Measurements from ENCODE around the gene SMAD6. TPM values are rescaled to one million over a fixed set of nuclear protein-coding genes. Genes with fewer than 3 reads are reported as not detected.

Gene SMAD6
- total RNA-seq, 2 donors from 2014 or later = 0.31 to 0.35 TPM

GRCh38 chr15:66708389-66708788 is 6.4 kb downstream of the SMAD6 start:
- ATAC-seq (replicated peaks in 1 of 2) (no peak), DNase-seq (no peak)
- H3K4me3 Mint-ChIP-seq = no peak overlapping the region
- H3K27me3 Mint-ChIP-seq (ENCODE audit: low read depth) = peaks cover 18% of the 10 kb centered on the region
- H3K4me1 Mint-ChIP-seq (ENCODE audit: low read depth) = no peaks in the 10 kb centered on the region
- no peaks in the 10 kb centered on the region for H3K36me3 Mint-ChIP-seq (ENCODE audit: insufficient read depth in 2 of 2)
- no peak overlapping the region for H3K27ac Mint-ChIP-seq
- H3K9me3 Mint-ChIP-seq = no peaks in the 10 kb centered on the region

DNA sequence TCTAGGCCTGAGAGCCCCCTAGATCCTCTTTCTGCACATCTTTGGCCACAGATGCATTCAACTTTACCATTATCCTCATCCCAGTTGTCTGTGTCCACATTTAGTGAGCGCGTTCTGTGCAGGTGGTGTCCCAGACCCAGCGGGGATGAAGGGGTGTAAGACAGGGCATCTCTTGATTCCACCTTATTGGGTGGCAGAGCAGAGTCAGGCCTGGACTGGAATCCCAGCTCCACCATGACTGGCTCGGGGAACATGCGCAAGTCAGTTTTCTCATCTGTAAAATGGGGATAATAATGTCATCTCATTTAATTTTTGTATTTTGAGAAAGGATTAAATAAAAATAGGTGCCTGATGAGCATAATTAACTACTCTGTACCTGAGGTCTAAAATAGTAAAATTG is 7.8 kb downstream of the SMAD6 start:
- Mint-ChIP-seq H3K4me1 (ENCODE audit: low read depth) (no peaks in the 10 kb centered on the region), H3K27me3 (ENCODE audit: low read depth) (peaks cover 9% of the 10 kb centered on the region), H3K9me3 (no peaks in the 10 kb centered on the region), H3K27ac (no peak overlapping the region), H3K36me3 (ENCODE audit: insufficient read depth in 2 of 2) (no peaks in the 10 kb centered on the region), H3K4me3 (no peak overlapping the region)
- ATAC-seq (replicated peaks in 1 of 2) (no peak), DNase-seq (no peak)

GRCh38 chr15:66711260-66711659 is 9.2 kb downstream of the SMAD6 start:
- no peak overlapping the region for H3K4me3 Mint-ChIP-seq
- DNase-seq (no peak), ATAC-seq (replicated peaks in 1 of 2) (no peak)
- no peaks in the 10 kb centered on the region for H3K9me3 Mint-ChIP-seq
- no peaks in the 10 kb centered on the region for H3K27me3 Mint-ChIP-seq (ENCODE audit: low read depth)
- no peak overlapping the region for H3K27ac Mint-ChIP-seq
- H3K36me3 Mint-ChIP-seq (ENCODE audit: insufficient read depth in 2 of 2) = no peaks in the 10 kb centered on the region
- H3K4me1 Mint-ChIP-seq (ENCODE audit: low read depth) = no peaks in the 10 kb centered on the region

- Mint-ChIP-seq H3K4me3 (no peak overlapping the region), H3K27me3 (ENCODE audit: low read depth) (no peaks in the 10 kb centered on the region), H3K9me3 (no peaks in the 10 kb centered on the region), H3K4me1 (ENCODE audit: low read depth) (no peaks in the 10 kb centered on the region), H3K27ac (no peak overlapping the region), H3K36me3 (ENCODE audit: insufficient read depth in 2 of 2) (no peaks in the 10 kb centered on the region)
- DNase-seq (no peak), ATAC-seq (replicated peaks in 1 of 2) (no peak)
Measured at GRCh38 chr15:66711862-66712261, 9.8 kb downstream of the SMAD6 start.

DNA sequence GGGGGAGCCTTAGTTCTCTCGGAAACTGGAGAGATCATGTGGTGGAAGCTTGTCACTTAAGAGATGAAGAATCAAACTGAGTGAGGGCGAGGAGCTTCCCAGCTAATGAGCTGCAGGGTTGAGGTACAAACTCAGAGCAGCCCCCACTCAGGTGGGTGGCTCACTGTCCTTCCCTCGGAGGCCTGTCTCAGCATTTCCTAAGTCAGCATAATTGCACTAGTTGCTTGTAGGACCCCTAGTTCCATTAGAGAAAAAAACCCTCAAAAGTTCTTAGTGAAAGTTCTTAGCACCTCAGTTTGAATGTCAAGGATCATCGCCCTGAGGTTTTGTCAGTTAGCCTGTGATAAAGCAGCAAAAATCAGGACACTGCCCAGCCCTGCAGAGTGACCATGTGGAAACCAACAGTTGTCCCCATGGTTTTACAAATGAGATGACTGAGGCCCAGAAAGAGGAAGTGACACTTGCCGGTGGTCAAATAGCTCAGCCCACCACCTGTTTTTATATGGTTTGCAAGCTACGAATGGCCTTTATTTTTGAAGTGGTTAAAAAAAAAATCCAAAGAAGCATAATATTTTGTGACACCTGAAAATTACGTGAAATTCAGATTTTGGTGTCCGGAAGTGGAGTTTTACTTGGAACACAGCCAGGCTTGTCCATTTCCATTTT is 11.9 kb downstream of the SMAD6 start:
- no peak for ATAC-seq (replicated peaks in 1 of 2)
- Mint-ChIP-seq H3K4me3 (no peak overlapping the region), H3K27ac (no peak overlapping the region), H3K27me3 (ENCODE audit: low read depth) (no peaks in the 10 kb centered on the region), H3K9me3 (no peaks in the 10 kb centered on the region), H3K36me3 (ENCODE audit: insufficient read depth in 2 of 2) (no peaks in the 10 kb centered on the region), H3K4me1 (ENCODE audit: low read depth) (no peaks in the 10 kb centered on the region)
- DNase-seq = no peak

DNA sequence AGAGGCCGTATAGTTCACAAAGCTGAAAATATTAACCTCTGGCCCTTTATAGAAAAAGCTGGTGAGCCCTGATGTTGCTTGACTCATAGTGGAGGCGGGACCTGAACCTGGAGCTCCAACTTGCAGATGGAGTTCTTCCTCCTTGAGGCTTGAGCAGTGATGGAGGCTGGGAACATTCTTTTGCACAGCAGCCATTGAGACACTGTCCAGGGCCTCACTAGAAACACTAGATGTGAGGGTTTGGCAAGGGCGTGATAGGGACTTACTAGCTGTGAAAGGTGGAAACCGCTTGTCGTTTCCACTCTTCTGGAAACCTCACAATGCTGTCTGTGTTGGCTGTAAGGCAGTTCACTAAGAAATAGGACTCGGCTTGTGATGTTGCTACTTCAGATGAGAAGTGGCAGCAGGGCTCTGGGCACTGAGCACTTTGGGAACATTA is 12.5 kb downstream of the SMAD6 start:
- ATAC-seq (replicated peaks in 1 of 2) = no peak
- no peak overlapping the region for H3K4me3 Mint-ChIP-seq
- H3K27me3 Mint-ChIP-seq (ENCODE audit: low read depth) = no peaks in the 10 kb centered on the region
- H3K4me1 Mint-ChIP-seq (ENCODE audit: low read depth) = no peaks in the 10 kb centered on the region
- H3K27ac Mint-ChIP-seq = no peak overlapping the region
- no peak for DNase-seq
- no peaks in the 10 kb centered on the region for H3K36me3 Mint-ChIP-seq (ENCODE audit: insufficient read depth in 2 of 2)
- H3K9me3 Mint-ChIP-seq = no peaks in the 10 kb centered on the region

DNA sequence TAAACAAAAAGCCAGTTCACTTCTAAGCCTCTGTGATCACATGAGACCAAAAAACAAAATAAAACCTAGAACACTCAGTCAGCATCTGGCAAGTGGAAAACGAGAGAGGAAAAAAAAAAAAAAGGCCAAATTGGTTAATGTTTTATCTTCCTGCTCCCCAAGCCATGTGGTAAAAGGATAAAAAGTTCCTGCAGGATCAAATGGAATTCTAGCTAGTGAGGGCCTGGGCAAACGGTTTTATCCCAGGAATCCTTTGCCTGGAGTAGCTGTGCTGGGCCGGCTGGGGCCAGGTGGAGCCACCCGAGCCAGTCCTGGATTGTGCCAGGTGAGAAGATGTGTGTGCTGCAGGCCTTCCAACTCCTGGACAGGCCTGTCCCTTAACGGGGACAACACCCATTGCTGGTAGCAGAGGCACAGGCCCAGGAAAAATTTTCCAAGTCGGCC is 13.2 kb downstream of the SMAD6 start:
- Mint-ChIP-seq H3K36me3 (ENCODE audit: insufficient read depth in 2 of 2) (no peaks in the 10 kb centered on the region), H3K4me3 (no peak overlapping the region), H3K9me3 (no peaks in the 10 kb centered on the region), H3K4me1 (ENCODE audit: low read depth) (peaks cover 3% of the 10 kb centered on the region), H3K27ac (no peak overlapping the region), H3K27me3 (ENCODE audit: low read depth) (no peaks in the 10 kb centered on the region)
- no peak for ATAC-seq (replicated peaks in 1 of 2)
- no peak for DNase-seq

DNA sequence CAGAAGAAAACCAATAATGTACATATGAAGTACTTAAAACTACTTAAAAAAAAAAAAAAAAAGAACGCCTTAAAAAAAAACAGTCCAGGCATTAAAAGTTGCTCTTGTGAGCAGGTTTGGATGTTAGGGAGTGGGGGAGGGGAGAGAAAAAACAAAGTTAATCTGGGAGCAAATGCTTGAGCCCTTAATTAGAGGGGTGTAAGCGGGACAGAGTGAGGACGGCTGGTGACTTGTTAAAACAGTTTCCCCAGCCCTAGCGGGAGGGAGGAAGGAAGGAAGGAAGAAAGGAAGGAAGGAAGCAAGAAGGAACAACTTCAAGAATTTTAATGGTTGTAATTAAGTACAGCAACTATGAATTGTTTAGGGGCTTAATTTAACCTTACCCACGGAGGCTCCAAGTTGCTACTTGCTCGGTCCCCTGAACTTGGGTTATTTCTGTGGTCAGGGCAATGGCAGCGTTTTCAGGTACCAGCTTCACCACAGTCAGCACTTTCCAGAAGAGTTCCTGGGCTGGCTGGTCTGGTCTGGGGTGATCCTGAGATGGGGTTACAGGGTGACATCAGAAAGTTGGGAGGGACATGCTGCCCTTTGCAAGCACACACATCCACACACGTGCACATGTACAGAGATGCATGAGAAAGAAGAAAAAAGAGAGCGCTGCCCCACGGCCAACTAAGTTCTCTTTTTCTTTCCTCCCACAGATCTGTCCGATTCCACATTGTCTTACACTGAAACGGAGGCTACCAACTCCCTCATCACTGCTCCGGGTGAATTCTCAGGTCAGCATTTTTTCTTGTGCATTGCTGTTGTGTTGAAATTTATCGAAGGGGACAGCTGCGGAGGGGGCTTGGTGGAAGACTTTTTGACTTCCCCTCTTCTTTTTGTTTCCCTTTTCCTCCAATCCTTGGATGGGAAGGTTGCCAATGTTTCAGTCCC is 14.0 kb downstream of the SMAD6 start:
- ATAC-seq (replicated peaks in 1 of 2) (no peak), DNase-seq (no peak)
- H3K4me1 Mint-ChIP-seq (ENCODE audit: low read depth) = peaks cover 10% of the 10 kb centered on the region
- H3K4me3 Mint-ChIP-seq = no peak overlapping the region
- no peaks in the 10 kb centered on the region for H3K36me3 Mint-ChIP-seq (ENCODE audit: insufficient read depth in 2 of 2)
- no peak overlapping the region for H3K27ac Mint-ChIP-seq
- H3K27me3 Mint-ChIP-seq (ENCODE audit: low read depth) = no peaks in the 10 kb centered on the region
- H3K9me3 Mint-ChIP-seq = no peaks in the 10 kb centered on the region

- Mint-ChIP-seq H3K27ac (no peak overlapping the region), H3K4me3 (no peak overlapping the region), H3K9me3 (no peaks in the 10 kb centered on the region), H3K4me1 (ENCODE audit: low read depth) (peaks cover 16% of the 10 kb centered on the region), H3K36me3 (ENCODE audit: insufficient read depth in 2 of 2) (no peaks in the 10 kb centered on the region), H3K27me3 (ENCODE audit: low read depth) (no peaks in the 10 kb centered on the region)
- DNase-seq (no peak), ATAC-seq (replicated peaks in 1 of 2) (no peak)
Measured at GRCh38 chr15:66716656-66717020, 14.6 kb downstream of the SMAD6 start.

DNA sequence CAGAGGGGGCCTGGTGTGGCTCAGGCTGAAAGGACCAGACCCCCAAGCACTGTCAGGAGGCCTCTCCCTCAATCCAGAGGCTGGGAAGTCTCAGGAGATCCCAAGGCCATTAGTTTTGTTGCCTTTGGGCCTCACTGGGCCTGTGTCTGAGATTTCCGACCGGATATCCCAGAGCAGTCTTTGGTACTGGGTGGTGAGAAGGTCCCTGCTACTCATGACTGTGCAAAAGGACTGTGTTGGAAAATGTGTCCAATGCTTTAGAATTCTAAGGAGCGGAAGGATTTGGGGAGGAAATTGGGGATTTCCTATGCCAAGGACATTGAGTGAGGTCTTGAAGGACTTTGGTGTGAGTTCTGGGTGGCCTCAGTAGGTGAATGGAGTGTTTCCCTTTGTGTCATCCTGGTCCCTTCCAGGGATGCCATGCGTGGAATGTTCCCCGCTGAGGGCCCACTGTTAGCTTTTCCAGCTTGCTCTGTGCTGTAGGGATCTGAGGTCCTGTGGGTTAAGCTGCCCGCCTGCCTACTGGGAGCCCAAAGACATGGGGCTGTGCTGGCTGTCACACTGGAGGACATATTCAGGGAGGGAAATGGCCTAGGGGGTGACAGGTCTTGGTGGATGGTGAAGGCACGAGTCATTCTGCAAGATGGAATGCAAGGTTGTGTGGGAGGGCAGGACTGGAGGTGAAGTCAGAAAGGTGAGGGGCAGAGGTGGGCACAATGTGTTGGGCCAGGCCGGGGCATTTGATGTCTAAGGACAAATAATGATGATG is 16.4 kb downstream of the SMAD6 start:
- Mint-ChIP-seq H3K4me3 (no peak overlapping the region), H3K27me3 (ENCODE audit: low read depth) (no peaks in the 10 kb centered on the region), H3K36me3 (ENCODE audit: insufficient read depth in 2 of 2) (no peaks in the 10 kb centered on the region), H3K27ac (no peak overlapping the region), H3K4me1 (ENCODE audit: low read depth) (peaks cover 16% of the 10 kb centered on the region), H3K9me3 (no peaks in the 10 kb centered on the region)
- no peak for DNase-seq
- no peak for ATAC-seq (replicated peaks in 1 of 2)

DNA sequence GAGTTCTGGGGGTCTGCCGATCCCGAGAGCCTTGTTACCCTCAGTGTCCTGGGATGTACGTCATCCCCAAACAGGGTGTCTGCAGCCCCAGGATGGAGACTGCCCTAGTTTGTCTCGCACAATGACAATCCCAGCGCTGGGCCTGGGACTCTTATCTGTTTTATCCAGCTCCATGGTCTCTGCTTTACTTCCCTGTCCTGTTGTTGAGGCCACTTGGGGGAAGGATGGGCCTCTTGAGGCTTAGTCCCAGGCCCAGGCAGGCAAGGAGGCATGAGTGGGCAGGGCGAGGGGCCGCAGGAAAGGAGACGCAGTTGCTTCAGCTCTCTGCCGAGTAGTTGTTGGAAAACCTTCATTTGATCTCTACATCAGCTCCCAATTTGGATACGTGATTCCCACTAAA is 17.4 kb downstream of the SMAD6 start:
- no peaks in the 10 kb centered on the region for H3K9me3 Mint-ChIP-seq
- no peak overlapping the region for H3K4me3 Mint-ChIP-seq
- H3K27me3 Mint-ChIP-seq (ENCODE audit: low read depth) = no peaks in the 10 kb centered on the region
- no peak overlapping the region for H3K27ac Mint-ChIP-seq
- no peaks in the 10 kb centered on the region for H3K36me3 Mint-ChIP-seq (ENCODE audit: insufficient read depth in 2 of 2)
- ATAC-seq (replicated peaks in 1 of 2) (no peak), DNase-seq (no peak)
- H3K4me1 Mint-ChIP-seq (ENCODE audit: low read depth) = peaks cover 16% of the 10 kb centered on the region

DNA sequence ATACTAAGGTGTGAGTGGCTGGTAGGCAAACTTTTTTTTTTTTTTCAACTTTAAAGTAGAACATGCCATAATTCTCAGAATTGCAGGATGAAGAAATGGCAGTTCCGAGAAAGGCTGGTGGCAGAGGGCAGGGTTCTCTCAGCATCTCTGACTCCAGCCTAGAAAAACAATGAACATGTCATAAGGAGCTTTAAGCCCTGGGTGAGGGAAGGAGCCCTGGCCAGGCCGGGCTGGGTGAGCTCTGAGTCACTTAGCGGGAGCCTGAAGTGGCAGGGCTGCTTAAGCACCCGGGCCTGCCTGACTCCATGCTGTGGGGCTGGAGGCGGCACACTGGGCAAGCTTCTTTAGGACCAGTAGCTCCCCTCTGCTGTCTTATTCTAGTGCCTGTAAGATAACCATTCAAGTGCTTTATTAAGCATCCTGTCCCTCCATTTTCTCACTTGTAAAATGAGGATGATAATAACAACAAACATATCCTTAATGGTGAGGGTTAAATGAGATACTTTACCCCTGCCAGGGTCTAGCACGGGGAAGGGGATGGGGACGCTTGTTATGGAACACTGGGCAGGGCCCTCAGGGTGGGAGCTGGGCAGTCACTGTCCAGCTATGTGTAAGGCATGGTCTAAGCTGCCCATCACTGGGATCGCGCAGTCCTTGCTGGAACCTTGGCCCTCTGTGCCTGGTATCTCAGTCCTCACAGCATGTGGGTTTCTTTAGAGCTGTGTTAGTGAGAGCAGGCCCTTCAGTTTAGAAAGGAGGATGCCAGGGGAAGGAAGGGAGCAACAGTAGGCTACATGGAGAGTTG is 18.4 kb downstream of the SMAD6 start:
- Mint-ChIP-seq H3K27me3 (ENCODE audit: low read depth) (no peaks in the 10 kb centered on the region), H3K9me3 (no peaks in the 10 kb centered on the region), H3K4me1 (ENCODE audit: low read depth) (peaks cover 16% of the 10 kb centered on the region), H3K36me3 (ENCODE audit: insufficient read depth in 2 of 2) (no peaks in the 10 kb centered on the region), H3K4me3 (no peak overlapping the region), H3K27ac (no peak overlapping the region)
- peak; percentile 82 to 88 for ATAC-seq (replicated peaks in 1 of 2)
- DNase-seq = peak; percentile 25 to 27

Data from activated T-cell treated with anti-CD3 and anti-CD28 coated beads, Interleukin-2, amount 50 U/mL, for 72 hours (primary cell).